ENCODE data around the gene CORO7.
"Not testable (repeated sequence)": the region's sequence is repeated elsewhere in the genome, so short reads cannot be mapped to it uniquely, and the experiment has no call there.

Gene CORO7

GRCh38 chr16:4339909-4340308 is 76.5 kb downstream of the CORO7 start:
- Histone ChIP-seq H3K4me3 (no peak overlapping the region), H3K9ac (peak overlapping the region; percentile 25; the same call in 1 of the 2 replicates), H3K27ac (peak overlapping the region; percentile 41; the same call in 1 of the 2 replicates), H4K20me1 (peaks cover 83% of the 10 kb centered on the region), H3K36me3 (peaks cover 89% of the 10 kb centered on the region), H3K4me1 (peaks cover 41% of the 10 kb centered on the region), H3K4me2 (peak overlapping the region; percentile 49), H3K9me3 (no peaks in the 10 kb centered on the region), H3K27me3 (no peaks in the 10 kb centered on the region)
- TF ChIP-seq Cebpa-rat (IDR thresholded peaks at IDR 0.05): no peak

- H3K4me2 ChIP-seq: peak overlapping the region; percentile 49
- peaks cover 86% of the 10 kb centered on the region for H4K20me1 ChIP-seq
- H3K27ac ChIP-seq: peak overlapping the region; percentile 41; the same call in 1 of the 2 replicates
- no peak for TF ChIP-seq Cebpa-rat (IDR thresholded peaks at IDR 0.05)
- H3K9ac ChIP-seq: peak overlapping the region; percentile 25; the same call in 1 of the 2 replicates
- H3K36me3 ChIP-seq: peaks cover 91% of the 10 kb centered on the region
- H3K9me3 ChIP-seq: no peaks in the 10 kb centered on the region
- H3K4me1 ChIP-seq: peaks cover 46% of the 10 kb centered on the region
- H3K4me3 ChIP-seq: no peak overlapping the region
- H3K27me3 ChIP-seq: no peaks in the 10 kb centered on the region
Measured at GRCh38 chr16:4339455-4339854, 76.9 kb downstream of the CORO7 start.

GRCh38 chr16:4338712-4339299 is 77.6 kb downstream of the CORO7 start:
- Histone ChIP-seq H3K9me3 (no peaks in the 10 kb centered on the region), H3K9ac (peak overlapping the region; percentile 36; the same call in 1 of the 2 replicates), H3K4me3 (no peak overlapping the region), H4K20me1 (peaks cover 88% of the 10 kb centered on the region), H3K27ac (peak overlapping the region; percentile 19; the same call in 1 of the 2 replicates), H3K4me1 (peaks cover 46% of the 10 kb centered on the region), H3K4me2 (no peak overlapping the region), H3K36me3 (peaks cover 96% of the 10 kb centered on the region), H3K27me3 (no peaks in the 10 kb centered on the region)
- no peak for TF ChIP-seq Cebpa-rat (IDR thresholded peaks at IDR 0.05)

GRCh38 chr16:4338125-4338582 is 78.2 kb downstream of the CORO7 start:
- H3K36me3 ChIP-seq: peaks cover 96% of the 10 kb centered on the region
- peaks cover 88% of the 10 kb centered on the region for H4K20me1 ChIP-seq
- no peaks in the 10 kb centered on the region for H3K9me3 ChIP-seq
- H3K9ac ChIP-seq: peak overlapping the region; percentile 36; the same call in 1 of the 2 replicates
- no peak overlapping the region for H3K4me3 ChIP-seq
- TF ChIP-seq Cebpa-rat (IDR thresholded peaks at IDR 0.05): no peak
- no peak overlapping the region for H3K4me2 ChIP-seq
- H3K4me1 ChIP-seq: peaks cover 46% of the 10 kb centered on the region
- no peaks in the 10 kb centered on the region for H3K27me3 ChIP-seq
- H3K27ac ChIP-seq: peak overlapping the region; percentile 19

GRCh38 chr16:4337540-4338088 is 78.8 kb downstream of the CORO7 start:
- no peak for TF ChIP-seq Cebpa-rat (IDR thresholded peaks at IDR 0.05)
- Histone ChIP-seq H3K4me2 (no peak overlapping the region), H3K27me3 (no peaks in the 10 kb centered on the region), H3K9ac (peak overlapping the region; percentile 36; the same call in 1 of the 2 replicates), H4K20me1 (peaks cover 88% of the 10 kb centered on the region), H3K4me3 (no peak overlapping the region), H3K27ac (peak overlapping the region; percentile 19), H3K9me3 (no peaks in the 10 kb centered on the region), H3K36me3 (peaks cover 96% of the 10 kb centered on the region), H3K4me1 (peaks cover 46% of the 10 kb centered on the region)

GRCh38 chr16:4336701-4337539 is 79.5 kb downstream of the CORO7 start:
- Histone ChIP-seq H3K9me3 (no peaks in the 10 kb centered on the region), H3K9ac (peak overlapping the region; percentile 36; the same call in 1 of the 2 replicates), H3K27ac (no peak overlapping the region), H3K4me3 (no peak overlapping the region), H3K27me3 (no peaks in the 10 kb centered on the region), H4K20me1 (peaks cover 93% of the 10 kb centered on the region), H3K4me2 (no peak overlapping the region), H3K4me1 (peaks cover 46% of the 10 kb centered on the region), H3K36me3 (peaks cover 99% of the 10 kb centered on the region)
- no peak for TF ChIP-seq Cebpa-rat (IDR thresholded peaks at IDR 0.05)

GRCh38 chr16:4334724-4335495 is 81.5 kb downstream of the CORO7 start:
- Histone ChIP-seq H4K20me1 (peaks cover 91% of the 10 kb centered on the region), H3K4me1 (peaks cover 36% of the 10 kb centered on the region), H3K36me3 (peaks cover 82% of the 10 kb centered on the region), H3K4me2 (no peak overlapping the region), H3K4me3 (no peak overlapping the region), H3K27me3 (no peaks in the 10 kb centered on the region), H3K9me3 (no peaks in the 10 kb centered on the region), H3K27ac (no peak overlapping the region), H3K9ac (peak overlapping the region; percentile 26; the same call in 1 of the 2 replicates)
- TF ChIP-seq Cebpa-rat (IDR thresholded peaks at IDR 0.05): no peak

- not testable (repeated sequence) for H3K9me3 ChIP-seq, H3K4me2 ChIP-seq, H3K27me3 ChIP-seq, H3K4me3 ChIP-seq, H3K27ac ChIP-seq, H3K9ac ChIP-seq
- Histone ChIP-seq H3K36me3 (peaks cover 70% of the 10 kb centered on the region), H3K4me1 (peaks cover 42% of the 10 kb centered on the region), H4K20me1 (peaks cover 91% of the 10 kb centered on the region)
Measured at GRCh38 chr16:4333714-4334113, 82.7 kb downstream of the CORO7 start.

GRCh38 chr16:4333308-4333638 is 83.1 kb downstream of the CORO7 start:
- Histone ChIP-seq H3K4me3 (no peak overlapping the region), H3K27me3 (no peaks in the 10 kb centered on the region), H3K36me3 (peaks cover 66% of the 10 kb centered on the region), H3K9ac (no peak overlapping the region), H3K9me3 (no peaks in the 10 kb centered on the region), H4K20me1 (peaks cover 89% of the 10 kb centered on the region), H3K4me1 (peaks cover 47% of the 10 kb centered on the region), H3K4me2 (no peak overlapping the region), H3K27ac (no peak overlapping the region)
- TF ChIP-seq Cebpa-rat (IDR thresholded peaks at IDR 0.05): no peak

Data from BLaER1 (cell line).